ENCODE measurements around the gene ALDH6A1.

ALDH6A1 gene

DNA sequence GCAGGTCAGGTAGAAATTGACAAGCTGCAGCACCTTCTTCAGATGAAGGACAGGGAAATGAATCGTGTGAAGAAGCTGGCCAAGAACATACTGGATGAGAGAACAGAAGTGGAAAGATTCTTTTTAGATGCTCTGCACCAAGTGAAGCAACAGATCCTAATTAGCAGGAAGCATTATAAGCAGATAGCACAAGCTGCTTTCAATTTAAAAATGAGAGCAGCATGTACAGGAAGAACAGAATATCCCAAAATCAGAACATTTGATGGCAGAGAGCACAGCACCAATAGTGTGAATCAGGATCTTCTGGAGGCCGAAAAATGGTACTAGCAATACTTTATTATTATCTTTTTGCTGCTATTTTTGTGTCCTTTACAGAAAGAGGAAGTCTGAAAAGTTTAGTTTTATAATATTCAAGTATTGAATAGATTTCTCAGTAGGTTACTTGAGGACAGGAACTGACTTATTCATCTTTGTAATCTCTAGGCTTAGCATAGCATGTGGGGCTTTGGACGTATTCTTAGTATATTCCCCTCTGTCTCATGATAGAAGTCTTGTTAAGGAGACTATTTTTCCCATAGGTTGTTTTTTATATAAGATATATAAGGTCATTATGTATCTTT lies 34.3 kb downstream of the ALDH6A1 start:
- in situ Hi-C loops (cut with MboI; ENCODE audit: low sequenced_read_pairs): no loop called here

DNA sequence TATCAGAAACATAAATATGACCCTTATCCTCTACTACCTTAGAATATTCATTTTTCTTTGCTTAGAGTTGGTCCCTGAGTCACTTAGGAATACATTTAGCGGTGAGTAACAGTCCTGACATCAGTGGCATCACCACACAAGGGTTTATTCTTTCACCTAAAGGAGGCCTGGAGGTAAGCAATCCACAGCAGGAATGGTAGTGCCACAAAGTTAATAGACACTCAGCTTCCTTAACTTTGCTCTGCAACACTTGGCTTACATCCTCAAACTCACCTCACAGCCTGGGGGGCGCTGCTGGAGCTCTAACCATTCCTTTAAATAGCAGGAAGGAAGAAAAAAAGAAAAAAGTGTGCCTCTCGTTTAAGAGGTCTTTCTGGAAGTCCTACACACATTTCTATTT lies 36.0 kb downstream of the ALDH6A1 start:
- in situ Hi-C loops (cut with MboI; ENCODE audit: low sequenced_read_pairs): no loop called here

- in situ Hi-C loops (cut with MboI; ENCODE audit: low sequenced_read_pairs): no loop called here
These were observed 38.7 kb downstream of the ALDH6A1 start for GRCh38 chr14:74045522-74045921.

DNA sequence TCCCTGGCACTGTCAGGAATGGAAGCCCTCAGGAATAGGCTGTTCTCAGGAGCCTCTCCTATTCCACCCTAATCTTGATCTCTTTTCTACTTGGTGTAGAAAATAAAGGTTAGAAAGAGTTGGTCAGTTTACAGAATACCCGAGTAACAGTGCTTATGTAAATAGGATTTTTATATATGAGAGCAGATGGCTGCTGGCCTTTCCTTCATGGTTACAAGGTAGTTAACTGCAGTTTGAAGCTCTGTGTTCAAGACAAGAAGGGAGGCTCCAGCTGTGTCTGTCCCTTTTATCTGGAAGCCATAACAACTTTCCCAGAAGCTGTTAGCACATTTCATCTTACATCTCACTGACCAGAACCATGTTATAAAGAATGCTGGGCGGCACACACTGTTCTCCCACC lies 42.0 kb downstream of the ALDH6A1 start:
- in situ Hi-C loops (cut with MboI; ENCODE audit: low sequenced_read_pairs): no loop called here

GRCh38 chr14:74038020-74038859 lies 46.0 kb downstream of the ALDH6A1 start:
- in situ Hi-C loops (cut with MboI; ENCODE audit: low sequenced_read_pairs): no loop called here

GRCh38 chr14:74035556-74035955 lies 48.7 kb downstream of the ALDH6A1 start:
- in situ Hi-C loops (cut with MboI; ENCODE audit: low sequenced_read_pairs): no loop called here

DNA sequence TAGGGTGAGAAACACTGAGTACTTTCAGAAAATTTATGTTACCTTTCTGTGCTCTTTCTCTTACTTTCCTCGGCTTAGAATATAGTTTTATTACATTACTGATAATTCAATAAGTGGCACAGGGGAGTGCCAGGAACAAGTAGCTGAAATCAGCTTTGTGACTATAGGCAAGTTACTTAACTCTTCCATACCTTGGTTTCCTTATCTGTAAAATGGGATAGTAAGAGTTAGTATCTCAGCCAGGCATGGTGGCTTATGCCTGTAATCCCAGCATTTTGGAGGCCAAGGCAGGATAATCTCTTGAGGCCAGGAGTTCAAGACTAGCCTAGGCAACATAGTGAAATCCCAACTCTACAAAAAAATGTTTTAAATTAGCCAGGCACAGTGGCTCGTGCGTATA lies 49.7 kb downstream of the ALDH6A1 start:
- in situ Hi-C loops (cut with MboI; ENCODE audit: low sequenced_read_pairs): no loop called here

DNA sequence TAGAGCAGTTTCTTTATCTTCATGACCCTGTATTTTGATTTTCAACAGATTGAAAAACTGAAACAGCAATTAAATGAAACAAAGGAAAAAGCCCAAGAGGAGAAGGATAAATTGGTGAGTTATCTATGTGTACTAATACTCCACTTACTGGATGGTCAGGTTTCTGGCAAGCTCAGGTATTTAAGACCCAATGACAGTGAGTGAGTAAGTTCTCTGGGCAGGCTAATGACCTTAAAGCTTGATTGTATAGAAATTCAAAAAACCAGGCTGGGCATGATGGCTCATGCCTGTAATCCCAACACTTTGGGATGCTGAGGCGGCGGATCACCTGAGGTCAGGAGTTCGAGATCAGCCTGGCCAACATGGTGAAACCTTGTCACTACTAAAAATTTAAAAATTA lies 55.1 kb downstream of the ALDH6A1 start:
- in situ Hi-C loops (cut with MboI; ENCODE audit: low sequenced_read_pairs): no loop called here

- in situ Hi-C loops (cut with MboI; ENCODE audit: low sequenced_read_pairs): no loop called here
These were observed 61.9 kb downstream of the ALDH6A1 start for GRCh38 chr14:74022346-74022745.

DNA sequence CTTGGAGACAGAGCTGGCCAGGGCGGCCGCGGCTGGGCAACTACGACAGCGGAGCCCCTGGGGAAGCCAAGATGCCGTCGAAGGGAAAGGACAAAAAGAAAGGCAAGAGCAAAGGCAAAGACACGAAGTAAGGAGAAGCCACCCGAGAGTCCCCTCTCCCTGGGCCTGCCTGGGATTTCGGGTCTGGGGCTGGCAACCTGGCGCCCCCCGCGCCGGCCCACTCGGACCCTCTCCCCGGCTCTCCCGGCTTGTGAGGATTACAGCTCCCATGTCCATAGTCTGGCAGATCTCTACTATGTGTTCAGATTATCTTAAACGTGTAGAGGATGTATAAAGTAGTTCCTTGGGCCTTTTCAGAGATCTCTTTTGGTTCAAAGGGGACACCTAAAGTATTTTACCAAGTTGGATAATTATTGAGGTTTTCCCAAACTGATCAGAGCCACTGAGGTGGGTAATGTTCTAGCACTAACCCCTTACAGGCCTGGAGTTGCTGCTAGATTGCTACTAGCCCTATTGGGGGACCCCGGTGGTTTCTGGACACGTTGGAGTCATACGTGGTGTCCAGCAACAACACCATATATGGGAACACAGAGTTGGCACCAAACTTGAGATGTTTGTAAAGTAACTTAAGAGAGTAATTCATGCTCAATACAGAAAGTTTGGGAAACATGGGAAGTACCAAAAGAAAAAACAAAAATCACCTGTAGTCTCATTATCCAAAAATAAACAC lies 64.7 kb downstream of the ALDH6A1 start:
- in situ Hi-C loops (cut with MboI; ENCODE audit: low sequenced_read_pairs): no loop called here

DNA sequence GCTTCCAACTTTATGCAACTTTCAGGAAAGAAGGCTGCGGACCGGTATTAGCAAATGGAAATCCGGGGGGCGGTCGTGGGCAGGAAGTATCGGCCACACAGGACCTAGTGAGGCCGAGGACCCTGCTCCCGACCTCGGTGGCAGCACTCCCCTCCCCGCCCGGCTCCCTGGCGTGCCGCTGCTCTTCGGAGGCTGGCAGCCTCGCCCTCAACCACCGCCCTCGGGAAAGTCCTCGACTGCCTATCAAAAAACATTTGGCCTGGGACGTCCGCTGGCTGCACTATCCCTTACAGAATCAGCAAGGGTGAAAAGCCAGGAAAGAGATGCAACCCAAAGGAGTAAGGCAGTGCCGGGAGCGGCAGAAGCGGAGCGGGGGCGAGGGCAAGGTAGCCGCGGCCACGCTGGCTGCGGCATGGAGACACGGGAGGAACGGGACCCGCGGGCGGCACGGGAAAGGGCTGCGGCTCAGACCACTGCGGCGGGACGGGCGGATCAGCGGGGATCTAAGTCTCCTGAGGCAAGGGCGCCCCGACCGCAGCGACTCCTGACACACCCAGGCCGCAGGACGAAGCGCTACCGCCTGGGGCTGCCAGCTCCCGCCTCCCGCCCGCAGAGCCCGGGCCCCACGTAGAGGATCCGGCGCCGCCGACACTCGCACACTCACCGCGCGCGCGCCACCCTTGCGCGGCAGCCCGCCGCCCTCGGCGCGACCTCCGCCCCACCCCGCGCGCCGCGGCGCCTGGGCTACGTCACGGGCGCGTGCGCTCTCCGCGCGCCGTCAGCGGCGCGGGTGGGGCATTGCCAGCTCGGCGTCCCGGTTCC lies 65.5 kb downstream of the ALDH6A1 start, which contains the start of the genes BBOF1 and ENTPD5:
TSS of gene BBOF1 (plus strand) at position 764 of the 822 bp plus-strand sequence. CDS start 130 bp downstream, outside the sequence.
TSS of gene ENTPD5 (minus strand) at position 703 of the 822 bp plus-strand sequence. CDS start 31,186 bp downstream, outside the sequence.
- in situ Hi-C loops (cut with MboI; ENCODE audit: low sequenced_read_pairs): no loop called here

- in situ Hi-C loops (cut with MboI; ENCODE audit: low sequenced_read_pairs): no loop called here
These were observed 66.1 kb downstream of the ALDH6A1 start for GRCh38 chr14:74018174-74018585.

GRCh38 chr14:74015963-74016362 lies 68.3 kb downstream of the ALDH6A1 start:
- in situ Hi-C loops (cut with MboI; ENCODE audit: low sequenced_read_pairs): no loop called here

- in situ Hi-C loops (cut with MboI; ENCODE audit: low sequenced_read_pairs): no loop called here
These were observed 69.1 kb downstream of the ALDH6A1 start for GRCh38 chr14:74015176-74015575.

- in situ Hi-C loops (cut with MboI; ENCODE audit: low sequenced_read_pairs): no loop called here
These were observed 70.0 kb downstream of the ALDH6A1 start for GRCh38 chr14:74014299-74014698.

DNA sequence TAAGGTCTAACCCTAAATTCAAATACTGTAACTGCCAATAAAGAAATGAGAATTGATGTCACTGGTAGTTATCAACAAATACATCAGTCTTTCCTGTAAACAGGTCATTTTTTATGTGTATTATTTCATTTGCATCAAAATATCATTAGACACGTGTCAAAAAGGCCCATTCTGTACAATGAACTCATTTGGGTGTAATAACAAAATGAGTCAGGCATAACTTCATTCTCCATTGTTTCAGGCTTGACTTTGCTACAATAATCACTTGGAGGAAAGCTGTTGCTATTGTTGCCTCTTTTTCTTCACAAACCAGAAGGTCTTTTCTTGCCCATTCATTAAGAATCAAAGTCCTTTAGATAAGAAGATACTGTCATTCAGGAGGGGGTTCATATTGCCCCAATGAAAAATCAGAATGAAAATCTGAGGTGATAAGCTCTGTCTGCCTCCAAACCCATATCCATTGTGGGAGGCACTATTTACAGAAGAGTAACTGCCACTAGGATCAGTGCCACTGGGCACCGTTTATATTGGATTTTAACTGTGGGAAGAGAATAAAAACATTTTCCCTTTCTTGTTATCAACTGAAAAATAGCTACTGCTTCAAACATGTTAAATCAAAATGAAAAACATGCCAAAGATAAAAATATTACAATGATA lies 75.3 kb downstream of the ALDH6A1 start:
- in situ Hi-C loops (cut with MboI; ENCODE audit: low sequenced_read_pairs): no loop called here

Data from hTERT RPE-1 (cell line).